HL-60 (cell line): Measurements from ENCODE around the gene SOX9.

Experiments
- DNase-seq, 2 experiments: peaks; one replicate each; pipeline ENCODE4 v3.0.0-alpha.2; 2010 to 2020; ENCODE audit warnings: low read depth in 1 of 2, low spot score in 1 of 2
- H3K27ac ChIP-seq: fragments of 250-450 bp; sonication (Bioruptor Pico); replicated peaks from 2 replicates; pipeline ENCODE4 v1.5.1; 2020; ENCODE audit warnings: mild to moderate bottlenecking, moderate library complexity
- H3K27me3 ChIP-seq: fragments of 250-450 bp; sonication (Bioruptor Pico); 2 replicates; pipeline ENCODE4 v1.5.1; 2021; ENCODE audit warnings: mild to moderate bottlenecking, moderate library complexity; ENCODE audit not compliant: insufficient read depth, poor library complexity, severe bottlenecking
- H3K4me3 ChIP-seq: replicated peaks from 2 replicates; pipeline ENCODE4 v1.5.1; 2011; ENCODE audit warnings: mild to moderate bottlenecking, control low read depth, low read length; ENCODE audit not compliant: insufficient read depth
- CTCF ChIP-seq: IDR thresholded peaks from one replicate; pipeline ENCODE4 v1.5.1; 2011; ENCODE audit warnings: low read length, control low read depth, inconsistent platforms; ENCODE audit not compliant: insufficient read depth
- GABPA ChIP-seq: IDR thresholded peaks from 2 replicates; pipeline ENCODE4 v1.6.1; 2012; ENCODE audit warnings: low read depth
- POLR2AphosphoS5 ChIP-seq: IDR thresholded peaks from 2 replicates; pipeline ENCODE4 v1.6.1; 2012; ENCODE audit warnings: low read depth
- REST ChIP-seq: IDR thresholded peaks from 2 replicates; pipeline ENCODE4 v1.6.1; 2012; ENCODE audit warnings: low read depth; ENCODE audit not compliant: insufficient replicate concordance
- SPI1 ChIP-seq: IDR thresholded peaks from 2 replicates; pipeline ENCODE4 v1.6.1; 2012; ENCODE audit warnings: low read depth, mild to moderate bottlenecking, borderline replicate concordance

Gene SOX9

GRCh38 chr17:72113751-72114150, 7.1 kb upstream of the SOX9 start:
- DNase-seq, result no peak
- no peak overlapping the region for H3K27ac ChIP-seq
- no peak overlapping the region for H3K4me3 ChIP-seq
- TF ChIP-seq CTCF (no peak), SPI1 (no peak), GABPA (no peak), REST (no peak), POLR2AphosphoS5 (no peak)
- H3K27me3 ChIP-seq, result peaks cover 42% of the 10 kb centered on the region

- Histone ChIP-seq H3K27me3 (peaks cover 56% of the 10 kb centered on the region), H3K4me3 (no peak overlapping the region), H3K27ac (no peak overlapping the region)
- TF ChIP-seq GABPA (no peak), REST (no peak), POLR2AphosphoS5 (no peak), CTCF (no peak), SPI1 (no peak)
- no peak for DNase-seq
Observed at GRCh38 chr17:72115781-72116525, 4.9 kb upstream of the SOX9 start.

GRCh38 chr17:72116661-72117521, 3.9 kb upstream of the SOX9 start:
- no peak for TF ChIP-seq SPI1
- no peak for TF ChIP-seq GABPA
- no peak for TF ChIP-seq CTCF
- no peak for TF ChIP-seq REST
- Histone ChIP-seq H3K27me3 (peaks cover 66% of the 10 kb centered on the region), H3K27ac (no peak overlapping the region), H3K4me3 (no peak overlapping the region)
- no peak for DNase-seq
